ENCODE measurements around the gene PTPRD.

The PTPRD gene

GRCh38 chr9:8400378-8400777 is 2212.4 kb downstream of the PTPRD start:
- H3K9me2 ChIP-seq (replicated peaks; ENCODE audit: low read depth, low read length) = no peaks in the 10 kb centered on the region
- H3K27me3 ChIP-seq (ENCODE audit: insufficient read depth, low read length, poor library complexity, severe bottlenecking) = no peaks in the 10 kb centered on the region
- TF ChIP-seq CTCF (conservative IDR thresholded peaks at IDR 0.05; ENCODE audit: low read length) (no peak), EZH2phosphoT487 (IDR thresholded peaks at IDR 0.05; ENCODE audit: borderline replicate concordance) (no peak)
- peaks cover 24% of the 10 kb centered on the region; the same call in 1 of the 2 replicates for H3K36me3 ChIP-seq (ENCODE audit: insufficient read depth, low read length)
- no peaks in the 10 kb centered on the region for H3K79me2 ChIP-seq (ENCODE audit: insufficient read depth, low read length)
- no peaks in the 10 kb centered on the region for H3K4me1 ChIP-seq (ENCODE audit: insufficient read depth, low read length, poor library complexity, severe bottlenecking)
- H3K9me3 ChIP-seq (ENCODE audit: insufficient read depth, low read depth, low read length) = no peaks in the 10 kb centered on the region
- no peak overlapping the region for H3K4me3 ChIP-seq (ENCODE audit: low read length, poor library complexity, severe bottlenecking)
- no peak overlapping the region for H3K9ac ChIP-seq (ENCODE audit: low read depth, low read length, poor library complexity, severe bottlenecking)
- H4K20me1 ChIP-seq (ENCODE audit: insufficient read depth, low read length, poor library complexity, severe bottlenecking) = no peaks in the 10 kb centered on the region
- H3F3A ChIP-seq (ENCODE audit: low read depth) = no peaks in the 10 kb centered on the region
- no peak overlapping the region for H2AFZ ChIP-seq (ENCODE audit: low read length)
- H3K4me2 ChIP-seq (ENCODE audit: low read depth, low read length, poor library complexity, severe bottlenecking) = no peak overlapping the region

GRCh38 chr9:8395022-8395421 is 2217.8 kb downstream of the PTPRD start:
- Histone ChIP-seq H3K9me2 (replicated peaks; ENCODE audit: low read depth, low read length) (no peaks in the 10 kb centered on the region), H3K9me3 (ENCODE audit: insufficient read depth, low read depth, low read length) (no peaks in the 10 kb centered on the region), H4K20me1 (ENCODE audit: insufficient read depth, low read length, poor library complexity, severe bottlenecking) (no peaks in the 10 kb centered on the region), H3K36me3 (ENCODE audit: insufficient read depth, low read length) (peaks cover 30% of the 10 kb centered on the region; the same call in 1 of the 2 replicates), H3K4me1 (ENCODE audit: insufficient read depth, low read length, poor library complexity, severe bottlenecking) (no peaks in the 10 kb centered on the region), H3F3A (ENCODE audit: low read depth) (no peaks in the 10 kb centered on the region), H2AFZ (ENCODE audit: low read length) (no peak overlapping the region), H3K4me3 (ENCODE audit: low read length, poor library complexity, severe bottlenecking) (no peak overlapping the region), H3K79me2 (ENCODE audit: insufficient read depth, low read length) (no peaks in the 10 kb centered on the region), H3K4me2 (ENCODE audit: low read depth, low read length, poor library complexity, severe bottlenecking) (no peak overlapping the region), H3K9ac (ENCODE audit: low read depth, low read length, poor library complexity, severe bottlenecking) (no peak overlapping the region), H3K27me3 (ENCODE audit: insufficient read depth, low read length, poor library complexity, severe bottlenecking) (no peaks in the 10 kb centered on the region)
- TF ChIP-seq EZH2phosphoT487 (IDR thresholded peaks at IDR 0.05; ENCODE audit: borderline replicate concordance) (no peak), CTCF (conservative IDR thresholded peaks at IDR 0.05; ENCODE audit: low read length) (no peak)

- TF ChIP-seq EZH2phosphoT487 (IDR thresholded peaks at IDR 0.05; ENCODE audit: borderline replicate concordance) = no peak
- no peak for TF ChIP-seq CTCF (conservative IDR thresholded peaks at IDR 0.05; ENCODE audit: low read length)
- H4K20me1 ChIP-seq (ENCODE audit: insufficient read depth, low read length, poor library complexity, severe bottlenecking) = no peaks in the 10 kb centered on the region
- no peak overlapping the region for H3K9ac ChIP-seq (ENCODE audit: low read depth, low read length, poor library complexity, severe bottlenecking)
- H3K9me3 ChIP-seq (ENCODE audit: insufficient read depth, low read depth, low read length) = no peaks in the 10 kb centered on the region
- H3K4me2 ChIP-seq (ENCODE audit: low read depth, low read length, poor library complexity, severe bottlenecking) = no peak overlapping the region
- H3K27me3 ChIP-seq (ENCODE audit: insufficient read depth, low read length, poor library complexity, severe bottlenecking) = no peaks in the 10 kb centered on the region
- H3K4me1 ChIP-seq (ENCODE audit: insufficient read depth, low read length, poor library complexity, severe bottlenecking) = no peaks in the 10 kb centered on the region
- no peaks in the 10 kb centered on the region for H3K79me2 ChIP-seq (ENCODE audit: insufficient read depth, low read length)
- no peaks in the 10 kb centered on the region for H3F3A ChIP-seq (ENCODE audit: low read depth)
- no peak overlapping the region for H3K4me3 ChIP-seq (ENCODE audit: low read length, poor library complexity, severe bottlenecking)
- no peak overlapping the region for H2AFZ ChIP-seq (ENCODE audit: low read length)
- peaks cover 37% of the 10 kb centered on the region; the same call in 1 of the 2 replicates for H3K36me3 ChIP-seq (ENCODE audit: insufficient read depth, low read length)
- H3K9me2 ChIP-seq (replicated peaks; ENCODE audit: low read depth, low read length) = no peaks in the 10 kb centered on the region
Observed at GRCh38 chr9:8394341-8394740, 2218.5 kb downstream of the PTPRD start.

All from Loucy (cell line).